Measurements from ENCODE around the gene OR2AP1. TPM values are rescaled to one million over a fixed set of nuclear protein-coding genes. Genes with fewer than 3 reads are reported as not detected.
"Not testable (repeated sequence)": the region's sequence is repeated elsewhere in the genome, so short reads cannot be mapped to it uniquely, and the experiment has no call there.

The OR2AP1 gene
- total RNA-seq, result not detected in 2 replicates

- no peaks in the 10 kb centered on the region for H3K36me3 ChIP-seq (ENCODE audit: insufficient read depth, low read length)
Observed at GRCh38 chr12:55572168-55572567, at the start of gene OR2AP1. OR2AP1 (plus strand) TSS chr12:55572468; CDS start chr12:55574415, 1,947 bp downstream.

GRCh38 chr12:55548235-55548634 is 24.0 kb upstream of the OR2AP1 start:
- DNase-seq (ENCODE audit: insufficient read length, low spot score, missing footprints); H4K20me1 ChIP-seq (ENCODE audit: insufficient read depth, low read length); H3K4me3 ChIP-seq (ENCODE audit: insufficient read depth, low read length); H3K27ac ChIP-seq (ENCODE audit: low read depth, low read length); H3K27me3 ChIP-seq (ENCODE audit: insufficient read depth, low read length); H3K9me3 ChIP-seq (ENCODE audit: low read depth, low read length); H3K79me2 ChIP-seq (ENCODE audit: insufficient read depth, low read length); H3K36me3 ChIP-seq (ENCODE audit: insufficient read depth, low read length); H3K4me2 ChIP-seq (ENCODE audit: insufficient read depth, low read length); H3K4me1 ChIP-seq (ENCODE audit: insufficient read depth, low read length); H2AFZ ChIP-seq (ENCODE audit: low read length): not testable (repeated sequence)

More at GRCh38 chr12:55572168-55572567, at the start of gene OR2AP1:
- Histone ChIP-seq H4K20me1 (ENCODE audit: insufficient read depth, low read length) (no peaks in the 10 kb centered on the region), H3K4me2 (ENCODE audit: insufficient read depth, low read length) (no peak within 1 kb of the TSS), H2AFZ (ENCODE audit: low read length) (no peak within 1 kb of the TSS), H3K27ac (ENCODE audit: low read depth, low read length) (no peak within 1 kb of the TSS), H3K27me3 (ENCODE audit: insufficient read depth, low read length) (no peaks in the 10 kb centered on the region), H3K4me1 (ENCODE audit: insufficient read depth, low read length) (no peaks in the 10 kb centered on the region), H3K4me3 (ENCODE audit: insufficient read depth, low read length) (no peak within 1 kb of the TSS), H3K79me2 (ENCODE audit: insufficient read depth, low read length) (no peaks in the 10 kb centered on the region), H3K9me3 (ENCODE audit: low read depth, low read length) (peaks cover 4% of the 10 kb centered on the region)
- no peak for TF ChIP-seq CTCF (IDR thresholded peaks at IDR 0.05; ENCODE audit: extremely low read depth, low read depth, low read length)
- no peak for DNase-seq (ENCODE audit: insufficient read length, low spot score, missing footprints)

- TF ChIP-seq CTCF (IDR thresholded peaks at IDR 0.05; ENCODE audit: extremely low read depth, low read depth, low read length), result no peak
- H2AFZ ChIP-seq (ENCODE audit: low read length), result no peak overlapping the region
- H3K9me3 ChIP-seq (ENCODE audit: low read depth, low read length), result no peaks in the 10 kb centered on the region
- no peaks in the 10 kb centered on the region for H3K27me3 ChIP-seq (ENCODE audit: insufficient read depth, low read length)
- no peak overlapping the region for H3K27ac ChIP-seq (ENCODE audit: low read depth, low read length)
- no peak overlapping the region for H3K4me2 ChIP-seq (ENCODE audit: insufficient read depth, low read length)
- no peaks in the 10 kb centered on the region for H3K4me1 ChIP-seq (ENCODE audit: insufficient read depth, low read length)
- DNase-seq (ENCODE audit: insufficient read length, low spot score, missing footprints), result no peak
- H3K79me2 ChIP-seq (ENCODE audit: insufficient read depth, low read length), result no peaks in the 10 kb centered on the region
- no peaks in the 10 kb centered on the region for H4K20me1 ChIP-seq (ENCODE audit: insufficient read depth, low read length)
- H3K4me3 ChIP-seq (ENCODE audit: insufficient read depth, low read length), result no peak overlapping the region
- H3K36me3 ChIP-seq (ENCODE audit: insufficient read depth, low read length), result no peaks in the 10 kb centered on the region
Observed at GRCh38 chr12:55548756-55549155, 23.5 kb upstream of the OR2AP1 start.

- Histone ChIP-seq H3K27me3 (ENCODE audit: insufficient read depth, low read length) (no peaks in the 10 kb centered on the region), H3K4me3 (ENCODE audit: insufficient read depth, low read length) (no peak within 1 kb of the TSS), H4K20me1 (ENCODE audit: insufficient read depth, low read length) (no peaks in the 10 kb centered on the region), H3K36me3 (ENCODE audit: insufficient read depth, low read length) (no peaks in the 10 kb centered on the region), H2AFZ (ENCODE audit: low read length) (no peak within 1 kb of the TSS), H3K9me3 (ENCODE audit: low read depth, low read length) (no peaks in the 10 kb centered on the region), H3K27ac (ENCODE audit: low read depth, low read length) (no peak within 1 kb of the TSS), H3K4me1 (ENCODE audit: insufficient read depth, low read length) (no peaks in the 10 kb centered on the region), H3K4me2 (ENCODE audit: insufficient read depth, low read length) (no peak within 1 kb of the TSS), H3K79me2 (ENCODE audit: insufficient read depth, low read length) (no peaks in the 10 kb centered on the region)
- no peak for DNase-seq (ENCODE audit: insufficient read length, low spot score, missing footprints)
- no peak for TF ChIP-seq CTCF (IDR thresholded peaks at IDR 0.05; ENCODE audit: extremely low read depth, low read depth, low read length)
Observed at GRCh38 chr12:55549302-55549701, 23.0 kb upstream of the OR2AP1 start, which contains the start of gene OR6C4. OR6C4 (plus strand) TSS chr12:55549602; CDS start chr12:55551227, 1,625 bp downstream.

Measured in osteoblast (primary cell).